ENCODE measurements around the gene ZNF184.

ZNF184 gene

DNA sequence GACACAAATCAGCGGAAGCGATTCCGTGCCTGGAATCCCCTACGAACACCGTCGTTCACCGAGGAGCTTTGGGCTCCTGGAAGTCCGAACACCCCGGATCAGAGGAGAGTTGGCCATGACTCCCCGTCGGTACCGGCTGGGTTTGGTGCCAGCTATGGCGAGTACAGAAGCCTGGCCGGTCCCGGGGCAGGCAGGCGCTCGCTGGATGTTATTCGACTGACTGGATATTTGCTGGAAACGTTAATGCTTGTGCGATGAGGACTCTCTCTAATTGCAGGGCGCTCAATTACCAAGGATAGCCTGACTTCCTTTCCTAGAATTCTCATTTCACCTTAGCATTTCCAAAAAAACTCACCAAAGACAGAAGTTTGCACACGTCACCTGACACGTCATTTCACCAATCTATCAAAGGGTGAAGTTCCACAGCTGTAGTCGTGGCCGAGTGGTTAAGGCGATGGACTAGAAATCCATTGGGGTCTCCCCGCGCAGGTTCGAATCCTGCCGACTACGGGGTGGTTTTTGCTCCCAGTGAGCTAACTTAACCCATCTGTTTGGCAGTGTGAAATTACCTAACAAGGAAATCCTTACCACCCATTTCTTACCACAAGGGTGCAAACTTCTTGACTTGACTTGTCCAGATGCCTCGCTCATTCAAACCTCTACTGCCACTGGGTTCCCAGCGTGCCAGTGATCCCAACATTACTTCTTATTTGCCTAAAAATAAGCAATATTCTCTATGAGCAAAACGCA, 22.7 kb upstream of the ZNF184 start:
- H3K27me3 ChIP-seq (ENCODE audit: control insufficient read depth, insufficient read depth, low read length): peaks cover 16% of the 10 kb centered on the region
- H3K79me2 ChIP-seq: no peaks in the 10 kb centered on the region
- no peaks in the 10 kb centered on the region for H3K36me3 ChIP-seq (ENCODE audit: control insufficient read depth, insufficient read depth, low read length)
- H3K27ac ChIP-seq: no peak overlapping the region
- no peak overlapping the region for H3K9ac ChIP-seq
- peak overlapping the region; percentile 68 for H2AFZ ChIP-seq
- H3K4me2 ChIP-seq (ENCODE audit: low read length): peak overlapping the region; percentile 48
- H3K4me1 ChIP-seq: no peaks in the 10 kb centered on the region
- H3K4me3 ChIP-seq (ENCODE audit: low read depth, low read length): peak overlapping the region; percentile 26
- no peak for TF ChIP-seq CTCF (IDR thresholded peaks at IDR 0.05)
- H3K9me3 ChIP-seq (ENCODE audit: control insufficient read depth, low read length): no peaks in the 10 kb centered on the region

GRCh38 chr6:27494987-27495385, 22.1 kb upstream of the ZNF184 start:
- Histone ChIP-seq H2AFZ (peak overlapping the region; percentile 68), H3K36me3 (ENCODE audit: control insufficient read depth, insufficient read depth, low read length) (no peaks in the 10 kb centered on the region), H3K27ac (no peak overlapping the region), H3K4me2 (ENCODE audit: low read length) (peak overlapping the region; percentile 48), H3K4me3 (ENCODE audit: low read depth, low read length) (peak overlapping the region; percentile 26), H3K4me1 (no peaks in the 10 kb centered on the region), H3K27me3 (ENCODE audit: control insufficient read depth, insufficient read depth, low read length) (peaks cover 16% of the 10 kb centered on the region), H3K9me3 (ENCODE audit: control insufficient read depth, low read length) (no peaks in the 10 kb centered on the region), H3K9ac (no peak overlapping the region), H3K79me2 (no peaks in the 10 kb centered on the region)
- no peak for TF ChIP-seq CTCF (IDR thresholded peaks at IDR 0.05)

- H3K4me2 ChIP-seq (ENCODE audit: low read length): no peak overlapping the region
- H3K9ac ChIP-seq: no peak overlapping the region
- no peak overlapping the region for H3K4me3 ChIP-seq (ENCODE audit: low read depth, low read length)
- no peak overlapping the region for H2AFZ ChIP-seq
- no peaks in the 10 kb centered on the region for H3K9me3 ChIP-seq (ENCODE audit: control insufficient read depth, low read length)
- H3K36me3 ChIP-seq (ENCODE audit: control insufficient read depth, insufficient read depth, low read length): no peaks in the 10 kb centered on the region
- H3K79me2 ChIP-seq: no peaks in the 10 kb centered on the region
- no peak for TF ChIP-seq CTCF (IDR thresholded peaks at IDR 0.05)
- H3K27ac ChIP-seq: no peak overlapping the region
- no peaks in the 10 kb centered on the region for H3K4me1 ChIP-seq
- H3K27me3 ChIP-seq (ENCODE audit: control insufficient read depth, insufficient read depth, low read length): peaks cover 16% of the 10 kb centered on the region
These were observed 21.2 kb upstream of the ZNF184 start for GRCh38 chr6:27494103-27494502.

GRCh38 chr6:27492631-27493190, 19.8 kb upstream of the ZNF184 start:
- Histone ChIP-seq H3K79me2 (no peaks in the 10 kb centered on the region), H3K4me2 (ENCODE audit: low read length) (no peak overlapping the region), H3K36me3 (ENCODE audit: control insufficient read depth, insufficient read depth, low read length) (no peaks in the 10 kb centered on the region), H3K9ac (no peak overlapping the region), H3K27me3 (ENCODE audit: control insufficient read depth, insufficient read depth, low read length) (peaks cover 9% of the 10 kb centered on the region), H3K9me3 (ENCODE audit: control insufficient read depth, low read length) (no peaks in the 10 kb centered on the region), H3K27ac (no peak overlapping the region), H2AFZ (no peak overlapping the region), H3K4me1 (no peaks in the 10 kb centered on the region), H3K4me3 (ENCODE audit: low read depth, low read length) (no peak overlapping the region)
- no peak for TF ChIP-seq CTCF (IDR thresholded peaks at IDR 0.05)
